ENCODE data around the gene CDH15.
A peak's percentile ranks its signal among the peaks of the same experiment; 100 is the strongest.

CDH15 gene

DNA sequence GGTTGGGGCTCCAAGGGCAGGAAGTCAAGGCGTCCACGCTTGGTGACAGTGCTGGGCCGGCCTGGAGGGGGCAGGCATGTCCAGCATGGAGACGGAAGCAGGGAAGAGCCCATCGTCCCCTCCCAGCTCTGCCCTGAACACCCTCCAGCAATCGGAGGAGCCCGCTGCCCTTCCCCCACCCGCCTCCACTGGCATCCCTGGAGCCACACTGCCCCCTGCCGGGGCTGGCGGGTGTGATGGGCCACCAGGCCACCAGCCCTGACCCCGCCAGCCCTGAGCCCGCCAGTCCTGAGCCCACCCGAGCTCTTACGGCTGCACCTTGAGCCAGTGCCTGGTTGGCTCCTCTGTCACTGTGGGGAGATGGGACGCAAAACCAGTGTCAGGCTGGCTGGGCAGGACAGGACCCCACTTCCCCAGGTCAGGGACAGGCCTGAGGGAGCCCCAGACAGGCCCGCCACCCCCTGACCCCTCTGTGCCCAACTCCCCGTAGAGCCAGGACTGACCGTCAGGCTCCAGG, 4.1 kb upstream of the CDH15 start (continued):
- TF ChIP-seq ZBTB49 (tag by site-specific recombination; IDR thresholded peaks at IDR 0.05; ENCODE audit: low read depth) = no peak
- no peak for TF ChIP-seq ZNF704 (tag by site-specific recombination; IDR thresholded peaks at IDR 0.05)
- TF ChIP-seq SP7 (tag by site-specific recombination; IDR thresholded peaks at IDR 0.05) = peak; percentile 45; the same call in 1 of the 2 replicates
- TF ChIP-seq ZNF791 (tag by site-specific recombination; IDR thresholded peaks at IDR 0.05) = no peak
- peak; percentile 9; the same call in 1 of the 2 replicates for TF ChIP-seq GLIS2 (tag by site-specific recombination; IDR thresholded peaks at IDR 0.05)
- no peak for TF ChIP-seq ZNF747 (tag by site-specific recombination; IDR thresholded peaks at IDR 0.05)
- TF ChIP-seq ZNF211 (tag by site-specific recombination; IDR thresholded peaks at IDR 0.05; ENCODE audit: low read depth) = no peak
- no peak for TF ChIP-seq ZNF16 (tag by site-specific recombination; IDR thresholded peaks at IDR 0.05; ENCODE audit: low read depth)
- no peak for TF ChIP-seq ZNF292 (tag by site-specific recombination; IDR thresholded peaks at IDR 0.05; ENCODE audit: borderline replicate concordance, low read depth)
- TF ChIP-seq ZNF624 (tag by site-specific recombination; IDR thresholded peaks at IDR 0.05) = no peak
- TF ChIP-seq KLF17 (tag by site-specific recombination; IDR thresholded peaks at IDR 0.05) = peak; percentile 90
- TF ChIP-seq ZFP69B (tag by site-specific recombination; IDR thresholded peaks at IDR 0.05) = no peak
- TF ChIP-seq ZNF366 (tag by site-specific recombination; conservative IDR thresholded peaks at IDR 0.05) = peak; percentile 35; the same call in 1 of the 2 replicates
- TF ChIP-seq, protein P1, sequence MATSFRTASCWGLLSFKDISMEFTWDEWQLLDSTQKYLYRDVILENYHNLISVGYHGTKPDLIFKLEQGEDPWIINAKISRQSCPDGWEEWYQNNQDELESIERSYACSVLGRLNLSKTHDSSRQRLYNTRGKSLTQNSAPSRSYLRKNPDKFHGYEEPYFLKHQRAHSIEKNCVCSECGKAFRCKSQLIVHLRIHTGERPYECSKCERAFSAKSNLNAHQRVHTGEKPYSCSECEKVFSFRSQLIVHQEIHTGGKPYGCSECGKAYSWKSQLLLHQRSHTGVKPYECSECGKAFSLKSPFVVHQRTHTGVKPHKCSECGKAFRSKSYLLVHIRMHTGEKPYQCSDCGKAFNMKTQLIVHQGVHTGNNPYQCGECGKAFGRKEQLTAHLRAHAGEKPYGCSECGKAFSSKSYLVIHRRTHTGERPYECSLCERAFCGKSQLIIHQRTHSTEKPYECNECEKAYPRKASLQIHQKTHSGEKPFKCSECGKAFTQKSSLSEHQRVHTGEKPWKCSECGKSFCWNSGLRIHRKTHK (tag by site-specific recombination; IDR thresholded peaks at IDR 0.05) = no peak
- TF ChIP-seq ZSCAN5A (tag by site-specific recombination; IDR thresholded peaks at IDR 0.05) = no peak
- TF ChIP-seq ZNF768 (tag by site-specific recombination; IDR thresholded peaks at IDR 0.05) = no peak
- TF ChIP-seq, protein P2, sequence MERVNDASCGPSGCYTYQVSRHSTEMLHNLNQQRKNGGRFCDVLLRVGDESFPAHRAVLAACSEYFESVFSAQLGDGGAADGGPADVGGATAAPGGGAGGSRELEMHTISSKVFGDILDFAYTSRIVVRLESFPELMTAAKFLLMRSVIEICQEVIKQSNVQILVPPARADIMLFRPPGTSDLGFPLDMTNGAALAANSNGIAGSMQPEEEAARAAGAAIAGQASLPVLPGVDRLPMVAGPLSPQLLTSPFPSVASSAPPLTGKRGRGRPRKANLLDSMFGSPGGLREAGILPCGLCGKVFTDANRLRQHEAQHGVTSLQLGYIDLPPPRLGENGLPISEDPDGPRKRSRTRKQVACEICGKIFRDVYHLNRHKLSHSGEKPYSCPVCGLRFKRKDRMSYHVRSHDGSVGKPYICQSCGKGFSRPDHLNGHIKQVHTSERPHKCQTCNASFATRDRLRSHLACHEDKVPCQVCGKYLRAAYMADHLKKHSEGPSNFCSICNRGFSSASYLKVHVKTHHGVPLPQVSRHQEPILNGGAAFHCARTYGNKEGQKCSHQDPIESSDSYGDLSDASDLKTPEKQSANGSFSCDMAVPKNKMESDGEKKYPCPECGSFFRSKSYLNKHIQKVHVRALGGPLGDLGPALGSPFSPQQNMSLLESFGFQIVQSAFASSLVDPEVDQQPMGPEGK (tag by site-specific recombination; IDR thresholded peaks at IDR 0.05) = peak; percentile 86
- no peak for TF ChIP-seq MZF1 (tag by site-specific recombination; IDR thresholded peaks at IDR 0.05; ENCODE audit: borderline replicate concordance)
- TF ChIP-seq BCL11A (tag by site-specific recombination; IDR thresholded peaks at IDR 0.05; ENCODE audit: low read depth) = peak; percentile 53; the same call in 1 of the 2 replicates
- TF ChIP-seq PRDM4 (tag by site-specific recombination; IDR thresholded peaks at IDR 0.05) = peak; percentile 38
- TF ChIP-seq INSM2 (tag by site-specific recombination; IDR thresholded peaks at IDR 0.05) = no peak
- 0 out of 2 replicates have a peak, but pooled peaks have one; percentile 24 for TF ChIP-seq IKZF3 (tag by site-specific recombination; IDR thresholded peaks at IDR 0.05)
